T-helper 17 cell (primary cell): Measurements from ENCODE around the gene SHTN1. TPM values are rescaled to one million over a fixed set of nuclear protein-coding genes. Genes with fewer than 3 reads are reported as not detected.

ENCODE experiments used
- ATAC-seq: fragments of 150-1000 bp; cut with Tn5 transposase; 2 replicates; pipeline ENCODE4 v1.10.0; 2021; ENCODE audit warnings: mild to moderate bottlenecking, moderate library complexity
- DNase-seq, 3 donors: peaks; one replicate each; pipeline versions ENCODE4 v3.0.0 to v3.0.0-alpha.2; 2020 to 2021
- H3K9me3 ChIP-seq: one replicate; pipeline ENCODE4 v1.7.0; 2013; ENCODE audit warnings: low read length, mild to moderate bottlenecking; ENCODE audit not compliant: control insufficient read depth, poor library complexity, severe bottlenecking
- H3K27ac Mint-ChIP-seq: one replicate; pipeline ENCODE4 v1.8.0; 2022; ENCODE audit warnings: mild to moderate bottlenecking, moderate library complexity, mixed read lengths
- H3K27me3 Mint-ChIP-seq: one replicate; pipeline ENCODE4 v1.8.0; 2022; ENCODE audit warnings: mixed read lengths
- H3K36me3 Mint-ChIP-seq: one replicate; pipeline ENCODE4 v1.8.0; 2022; ENCODE audit warnings: low read depth, mixed read lengths
- H3K4me1 Mint-ChIP-seq: one replicate; pipeline ENCODE4 v1.8.0; 2022; ENCODE audit warnings: mild to moderate bottlenecking, mixed read lengths
- H3K4me3 Mint-ChIP-seq: one replicate; pipeline ENCODE4 v1.8.0; 2022; ENCODE audit warnings: mild to moderate bottlenecking, moderate library complexity, mixed read lengths
- total RNA-seq, 4 donors: library from RNA in 2 of 4; stranded (reverse) in 2 of 4; gene quantifications; one replicate each; pipeline ENCODE4 v1.2.3 and lab custom pipeline; 2022 to 2026

SHTN1 gene
- total RNA-seq, 2 donors from 2014 or later: 2.4 to 2.7 TPM

- H3K9me3 ChIP-seq: no peaks in the 10 kb centered on the region
- ATAC-seq: no peak
- Mint-ChIP-seq H3K4me1 (no peaks in the 10 kb centered on the region), H3K27ac (no peak overlapping the region), H3K4me3 (no peak overlapping the region), H3K36me3 (no peaks in the 10 kb centered on the region), H3K27me3 (peaks cover 31% of the 10 kb centered on the region)
- no peak for DNase-seq
These were observed 8.0 kb downstream of the SHTN1 start for GRCh38 chr10:116997015-116997414.

DNA sequence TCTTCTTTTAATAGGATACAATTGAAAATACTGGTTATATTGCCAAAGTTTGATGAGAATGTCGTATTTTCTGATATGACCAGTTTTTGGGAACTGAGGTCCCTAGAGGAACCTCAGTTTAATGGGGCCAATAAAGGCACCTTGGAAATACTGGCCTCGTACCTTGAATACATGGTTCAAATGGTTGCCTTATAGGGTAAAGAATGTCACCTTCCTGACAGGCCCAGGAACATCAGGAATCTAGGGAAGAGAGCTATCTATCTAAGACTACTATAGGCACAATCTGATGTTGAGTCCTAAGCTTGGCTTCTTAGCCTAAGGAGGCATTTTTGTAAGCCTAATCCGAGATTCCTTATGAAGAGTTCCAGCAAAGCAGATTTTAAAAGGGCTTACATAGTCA, 9.3 kb downstream of the SHTN1 start:
- H3K9me3 ChIP-seq: no peaks in the 10 kb centered on the region
- H3K4me3 Mint-ChIP-seq: no peak overlapping the region
- H3K27ac Mint-ChIP-seq: no peak overlapping the region
- H3K27me3 Mint-ChIP-seq: peaks cover 22% of the 10 kb centered on the region
- no peaks in the 10 kb centered on the region for H3K4me1 Mint-ChIP-seq
- H3K36me3 Mint-ChIP-seq: no peaks in the 10 kb centered on the region
- no peak for DNase-seq
- no peak for ATAC-seq

GRCh38 chr10:116994113-116994890, 10.7 kb downstream of the SHTN1 start:
- no peaks in the 10 kb centered on the region for H3K9me3 ChIP-seq
- H3K4me3 Mint-ChIP-seq: no peak overlapping the region
- H3K27me3 Mint-ChIP-seq: peaks cover 19% of the 10 kb centered on the region
- DNase-seq: no peak
- no peak for ATAC-seq
- H3K27ac Mint-ChIP-seq: no peak overlapping the region
- no peaks in the 10 kb centered on the region for H3K4me1 Mint-ChIP-seq
- H3K36me3 Mint-ChIP-seq: no peaks in the 10 kb centered on the region

DNA sequence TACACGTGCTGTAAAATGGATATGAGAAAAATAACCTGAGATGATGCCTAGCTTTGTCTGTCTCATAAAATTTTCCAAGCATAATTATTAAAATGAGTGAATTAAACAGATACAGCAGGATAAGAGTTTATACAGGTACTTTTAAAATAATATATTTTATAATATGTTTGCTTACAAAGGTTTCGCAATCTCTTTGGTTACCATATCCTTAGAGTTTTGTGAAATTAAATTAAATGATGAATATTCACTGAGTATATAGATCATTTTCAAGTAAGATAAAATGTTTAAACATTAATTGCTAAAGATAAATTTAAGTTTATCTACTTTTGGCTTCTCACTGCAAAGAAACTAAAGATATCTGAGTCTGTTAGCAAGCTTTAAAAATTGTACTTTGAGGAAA, 11.4 kb downstream of the SHTN1 start:
- H3K9me3 ChIP-seq: no peaks in the 10 kb centered on the region
- Mint-ChIP-seq H3K36me3 (no peaks in the 10 kb centered on the region), H3K27me3 (peaks cover 13% of the 10 kb centered on the region), H3K27ac (no peak overlapping the region), H3K4me1 (no peaks in the 10 kb centered on the region), H3K4me3 (no peak overlapping the region)
- ATAC-seq (no peak), DNase-seq (no peak)

DNA sequence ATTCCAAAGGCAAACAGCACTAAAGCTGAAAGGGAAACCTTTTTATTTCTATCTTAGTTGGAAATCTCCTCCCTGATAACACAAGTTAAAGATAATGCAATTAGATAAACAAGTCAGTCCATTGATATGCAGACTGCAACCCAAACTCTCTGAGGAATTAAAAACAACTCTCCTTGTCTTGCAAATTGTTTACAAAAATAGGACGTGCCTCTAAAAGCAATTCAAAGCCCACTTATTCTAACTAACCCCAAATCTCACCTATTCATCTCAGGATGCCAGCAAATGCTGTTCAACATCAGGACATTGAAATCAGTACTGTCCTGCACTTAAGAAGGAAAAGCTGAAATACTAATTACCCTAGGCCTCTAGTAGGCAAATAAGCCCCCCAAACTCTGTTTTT, 12.8 kb downstream of the SHTN1 start:
- no peaks in the 10 kb centered on the region for H3K9me3 ChIP-seq
- Mint-ChIP-seq H3K27ac (no peak overlapping the region), H3K27me3 (peaks cover 11% of the 10 kb centered on the region), H3K36me3 (no peaks in the 10 kb centered on the region), H3K4me3 (no peak overlapping the region), H3K4me1 (no peaks in the 10 kb centered on the region)
- DNase-seq (no peak), ATAC-seq (no peak)

DNA sequence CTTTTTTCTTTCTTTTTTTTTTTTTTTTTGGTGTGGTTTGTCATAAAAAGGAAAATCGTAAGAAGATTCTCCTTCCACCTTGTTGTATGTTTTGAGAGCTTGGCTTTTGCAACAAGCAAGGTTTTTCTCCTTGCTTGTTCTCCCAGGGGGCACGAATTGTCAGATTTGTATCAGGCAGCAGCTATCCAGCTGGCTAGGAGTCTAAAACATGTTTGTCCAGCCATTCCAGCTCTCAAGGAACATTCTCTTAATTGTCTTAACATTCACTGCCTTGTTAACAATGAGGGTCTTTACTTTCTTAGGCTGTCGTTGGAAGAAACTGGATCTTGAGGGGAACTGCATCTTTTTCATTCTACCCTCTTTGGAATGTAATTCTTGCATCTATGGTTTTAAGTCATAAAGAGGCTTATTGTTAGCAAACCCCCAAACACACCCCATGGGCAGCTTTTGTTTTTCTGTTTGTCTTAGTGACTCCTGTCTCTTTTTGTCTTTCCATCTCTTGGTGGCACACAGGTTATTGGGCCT, 14.6 kb downstream of the SHTN1 start:
- Mint-ChIP-seq H3K36me3 (no peaks in the 10 kb centered on the region), H3K27ac (no peak overlapping the region), H3K4me3 (no peak overlapping the region), H3K4me1 (no peaks in the 10 kb centered on the region), H3K27me3 (peaks cover 9% of the 10 kb centered on the region)
- no peaks in the 10 kb centered on the region for H3K9me3 ChIP-seq
- ATAC-seq (no peak), DNase-seq (no peak)

DNA sequence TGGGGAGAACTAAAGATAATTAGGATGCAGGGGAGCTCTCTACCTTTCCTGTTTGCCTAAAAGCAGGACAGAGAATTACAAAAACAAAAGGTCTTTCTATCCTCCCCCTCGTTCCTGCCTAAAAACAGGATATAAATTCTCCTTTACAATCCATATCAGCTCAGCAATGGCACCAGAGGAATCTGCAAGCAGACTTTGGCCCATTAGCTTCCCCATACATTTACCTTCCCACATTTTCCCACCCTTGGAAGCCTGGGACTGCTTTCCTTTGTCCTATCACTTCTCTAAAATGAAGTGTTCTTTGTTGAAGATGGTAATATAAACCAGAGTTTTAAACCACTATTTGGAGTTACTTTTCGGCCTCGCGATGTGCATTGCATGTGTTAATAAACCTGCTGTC, 15.5 kb downstream of the SHTN1 start:
- H3K9me3 ChIP-seq: no peaks in the 10 kb centered on the region
- Mint-ChIP-seq H3K4me1 (no peaks in the 10 kb centered on the region), H3K36me3 (no peaks in the 10 kb centered on the region), H3K27me3 (peaks cover 9% of the 10 kb centered on the region), H3K4me3 (no peak overlapping the region), H3K27ac (no peak overlapping the region)
- no peak for ATAC-seq
- no peak for DNase-seq

DNA sequence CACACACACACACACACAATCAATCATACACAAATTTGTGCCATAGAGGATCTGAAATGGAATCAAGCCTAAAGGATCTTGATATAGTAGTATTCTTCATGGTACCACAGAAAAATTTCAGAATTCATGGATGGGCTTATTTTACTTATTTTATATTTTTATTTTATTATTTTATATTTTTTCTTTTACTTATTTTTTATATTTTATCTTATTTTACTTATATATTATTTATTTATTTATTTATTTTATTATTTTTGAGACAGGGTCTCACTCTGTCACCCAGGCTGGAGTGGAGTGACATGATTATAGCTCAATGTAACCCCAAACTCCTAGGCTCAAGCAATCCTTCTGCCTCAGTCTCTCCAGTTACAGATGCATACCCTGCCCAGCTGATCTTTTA, 16.7 kb downstream of the SHTN1 start:
- Mint-ChIP-seq H3K36me3 (no peaks in the 10 kb centered on the region), H3K27ac (no peak overlapping the region), H3K4me3 (no peak overlapping the region), H3K4me1 (no peaks in the 10 kb centered on the region), H3K27me3 (peaks cover 9% of the 10 kb centered on the region)
- H3K9me3 ChIP-seq: no peaks in the 10 kb centered on the region
- DNase-seq (no peak), ATAC-seq (no peak)

DNA sequence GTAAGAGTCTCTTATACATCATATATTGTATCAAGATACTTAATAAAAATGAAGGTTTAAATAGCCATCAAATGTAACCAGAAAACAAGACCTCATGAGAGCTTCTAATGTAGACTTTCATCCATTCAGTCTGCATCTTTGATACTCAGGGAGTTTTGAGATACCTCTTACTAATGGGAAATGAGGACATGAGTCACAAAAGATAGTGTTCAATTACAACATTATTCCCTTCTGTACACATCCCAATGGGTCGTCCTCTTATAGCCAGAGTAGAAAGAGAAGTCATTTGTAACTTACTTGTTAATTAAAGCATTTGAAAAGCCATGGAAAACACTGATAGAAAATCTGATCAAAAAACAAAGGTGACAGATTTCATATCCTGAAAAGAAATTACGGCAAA, 19.4 kb downstream of the SHTN1 start:
- no peaks in the 10 kb centered on the region for H3K4me1 Mint-ChIP-seq
- ATAC-seq: no peak
- H3K27me3 Mint-ChIP-seq: peaks cover 16% of the 10 kb centered on the region
- H3K36me3 Mint-ChIP-seq: no peaks in the 10 kb centered on the region
- no peak overlapping the region for H3K27ac Mint-ChIP-seq
- DNase-seq: no peak
- no peak overlapping the region for H3K4me3 Mint-ChIP-seq
- H3K9me3 ChIP-seq: no peaks in the 10 kb centered on the region

DNA sequence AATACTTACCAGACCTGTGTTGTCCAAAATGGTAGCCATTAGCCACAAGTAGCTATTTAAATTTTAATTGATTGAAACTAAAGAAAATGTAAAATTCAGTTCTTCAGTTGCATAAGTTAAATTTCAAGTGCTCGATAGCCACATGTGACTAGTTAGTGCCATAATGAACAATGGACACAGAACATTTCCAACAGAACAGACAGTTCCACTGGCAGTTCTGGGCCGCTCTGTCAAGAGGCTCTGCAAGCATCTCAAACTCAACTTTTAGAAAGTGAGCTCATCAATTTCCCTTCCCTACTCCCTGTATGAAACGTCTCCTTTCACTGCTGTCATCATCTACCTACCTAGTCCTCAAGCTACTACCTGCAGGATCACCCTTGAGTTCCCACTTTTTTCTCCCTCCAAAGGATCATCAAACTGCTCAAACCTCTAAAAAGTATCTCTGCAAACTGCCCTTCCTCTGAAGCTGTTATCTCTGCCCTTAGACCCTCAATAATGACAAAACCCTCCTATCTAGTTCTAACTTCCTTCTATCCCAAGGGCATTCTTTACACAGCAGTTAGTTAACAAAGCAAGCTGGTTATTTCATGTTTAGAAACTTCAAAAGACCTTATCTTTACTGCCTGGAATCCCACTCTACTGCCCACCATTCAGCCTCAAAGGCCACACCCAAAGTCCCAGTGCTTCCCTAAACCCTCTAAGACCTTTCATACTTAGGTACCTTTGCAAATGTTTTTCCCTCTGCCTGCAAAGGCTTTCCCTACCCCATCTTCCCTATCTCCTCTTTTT, 20.6 kb downstream of the SHTN1 start:
- DNase-seq (no peak), ATAC-seq (no peak)
- H3K36me3 Mint-ChIP-seq: no peaks in the 10 kb centered on the region
- no peaks in the 10 kb centered on the region for H3K4me1 Mint-ChIP-seq
- no peaks in the 10 kb centered on the region for H3K9me3 ChIP-seq
- H3K27me3 Mint-ChIP-seq: peaks cover 16% of the 10 kb centered on the region
- H3K27ac Mint-ChIP-seq: no peak overlapping the region
- H3K4me3 Mint-ChIP-seq: no peak overlapping the region

DNA sequence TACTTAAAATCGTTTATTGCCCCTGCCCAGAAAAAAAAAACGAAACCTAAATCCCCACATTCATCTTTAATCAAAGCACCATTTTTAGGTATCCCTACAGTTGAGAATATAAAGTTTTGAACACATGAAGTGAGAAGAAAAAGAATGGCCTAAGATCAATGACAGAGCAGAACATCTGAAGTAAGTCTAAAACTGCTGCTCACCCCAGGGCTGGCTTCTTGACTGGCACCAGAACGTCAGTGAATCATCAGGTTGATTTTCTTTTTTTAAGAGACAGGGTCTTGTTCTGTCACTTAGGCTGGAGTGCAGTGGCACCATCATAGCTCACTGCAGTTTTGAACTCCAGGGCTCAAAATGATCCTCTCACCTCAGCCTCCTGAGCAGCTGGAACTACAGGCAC, 24.9 kb downstream of the SHTN1 start:
- Mint-ChIP-seq H3K4me3 (no peak overlapping the region), H3K27ac (no peak overlapping the region), H3K4me1 (no peaks in the 10 kb centered on the region), H3K36me3 (no peaks in the 10 kb centered on the region), H3K27me3 (peaks cover 7% of the 10 kb centered on the region)
- ATAC-seq: no peak
- H3K9me3 ChIP-seq: no peaks in the 10 kb centered on the region
- DNase-seq: no peak

DNA sequence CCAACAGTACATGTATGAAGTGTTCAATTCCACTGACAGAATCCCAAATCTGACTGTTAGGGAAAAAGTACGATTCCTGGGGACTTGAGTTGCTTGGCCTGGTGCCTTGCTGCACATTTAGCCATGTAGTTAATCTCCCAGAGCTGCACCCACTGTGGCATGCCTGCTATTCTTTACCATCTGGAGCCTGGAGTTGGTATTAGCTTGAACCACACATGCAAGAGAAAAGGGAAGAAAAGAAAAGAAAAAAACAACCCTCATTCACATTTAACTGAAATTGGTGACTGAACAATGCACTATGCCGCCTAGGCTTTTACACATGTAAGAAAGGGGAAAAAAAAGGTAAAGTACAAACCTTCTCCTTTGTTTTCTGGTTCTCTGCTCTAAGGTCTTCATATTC, 26.1 kb downstream of the SHTN1 start:
- Mint-ChIP-seq H3K4me1 (no peaks in the 10 kb centered on the region), H3K4me3 (no peak overlapping the region), H3K36me3 (no peaks in the 10 kb centered on the region), H3K27me3 (peaks cover 7% of the 10 kb centered on the region), H3K27ac (no peak overlapping the region)
- no peaks in the 10 kb centered on the region for H3K9me3 ChIP-seq
- DNase-seq: no peak
- ATAC-seq: no peak

DNA sequence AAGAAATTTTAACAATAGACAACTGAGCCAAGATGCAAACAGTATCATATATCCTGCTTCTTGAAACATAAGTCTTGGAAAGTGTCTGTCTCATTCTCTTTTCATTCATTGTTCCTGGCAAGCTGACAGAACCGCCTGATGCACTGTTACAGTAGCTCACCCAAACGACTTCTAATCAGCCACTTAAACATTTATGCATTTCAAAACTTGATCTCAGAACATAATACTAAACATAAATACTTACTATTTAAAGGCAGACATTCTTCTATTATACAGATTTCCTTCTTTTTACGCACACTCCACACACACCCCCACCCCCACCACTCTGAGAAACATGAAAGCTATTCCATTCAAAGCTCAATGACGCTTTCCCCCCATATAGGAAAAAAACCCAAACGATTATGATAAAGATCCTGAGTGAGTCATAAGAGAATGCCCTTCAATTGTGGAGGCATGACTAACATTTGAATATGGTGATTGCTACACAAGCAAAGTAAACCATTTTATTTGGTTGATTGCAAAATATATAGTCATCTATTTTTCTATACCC, 30.5 kb downstream of the SHTN1 start:
- Mint-ChIP-seq H3K4me1 (no peaks in the 10 kb centered on the region), H3K27ac (no peak overlapping the region), H3K27me3 (no peaks in the 10 kb centered on the region), H3K4me3 (no peak overlapping the region), H3K36me3 (no peaks in the 10 kb centered on the region)
- no peaks in the 10 kb centered on the region for H3K9me3 ChIP-seq
- ATAC-seq (no peak), DNase-seq (no peak)
